Measurements from ENCODE around the gene NINJ2.
"Not testable (repeated sequence)": the region's sequence is repeated elsewhere in the genome, so short reads cannot be mapped to it uniquely, and the experiment has no call there.

NINJ2 gene

DNA sequence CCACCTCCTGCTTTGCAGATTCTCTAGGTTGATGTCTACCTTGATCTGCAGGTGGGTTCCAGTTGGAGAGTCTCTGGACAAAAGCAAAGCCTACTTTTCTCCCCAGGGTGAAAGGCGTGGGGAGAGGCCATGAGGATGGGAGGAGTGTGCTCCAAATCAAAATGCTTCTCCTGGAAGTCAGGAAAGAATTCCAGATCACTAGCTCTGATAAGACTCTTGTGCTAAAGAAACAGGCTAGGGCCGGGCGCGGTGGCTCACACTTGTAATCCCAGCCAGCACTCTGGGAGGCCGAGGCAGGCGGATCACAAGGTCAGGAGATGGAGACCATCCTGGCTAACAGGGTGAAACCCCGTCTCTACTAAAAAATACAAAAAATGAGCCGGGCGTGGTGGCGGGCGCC is 21.9 kb downstream of the NINJ2 start:
- DNase-seq (ENCODE audit: low read depth in 2 of 2): not testable (repeated sequence)

DNA sequence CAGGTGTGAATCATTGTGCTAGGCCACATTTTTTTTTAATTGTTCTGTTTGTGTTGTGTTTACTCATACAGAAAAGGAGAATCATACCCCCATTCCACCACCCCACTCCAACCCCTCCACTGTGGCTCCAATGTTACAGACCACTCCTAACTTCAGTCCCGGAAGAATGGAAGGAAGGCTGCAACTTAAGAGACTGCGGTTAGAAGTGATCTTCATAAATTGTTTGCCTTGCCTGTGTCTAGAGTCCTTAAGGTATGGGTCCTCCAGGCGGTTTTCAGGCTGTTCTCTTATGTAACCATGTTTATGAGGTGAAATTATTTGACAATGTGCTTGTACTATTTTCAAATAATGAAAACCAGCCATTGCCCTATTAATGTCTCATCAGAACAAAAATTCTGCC is 22.5 kb downstream of the NINJ2 start:
- no peak for DNase-seq (ENCODE audit: low read depth in 2 of 2)

DNA sequence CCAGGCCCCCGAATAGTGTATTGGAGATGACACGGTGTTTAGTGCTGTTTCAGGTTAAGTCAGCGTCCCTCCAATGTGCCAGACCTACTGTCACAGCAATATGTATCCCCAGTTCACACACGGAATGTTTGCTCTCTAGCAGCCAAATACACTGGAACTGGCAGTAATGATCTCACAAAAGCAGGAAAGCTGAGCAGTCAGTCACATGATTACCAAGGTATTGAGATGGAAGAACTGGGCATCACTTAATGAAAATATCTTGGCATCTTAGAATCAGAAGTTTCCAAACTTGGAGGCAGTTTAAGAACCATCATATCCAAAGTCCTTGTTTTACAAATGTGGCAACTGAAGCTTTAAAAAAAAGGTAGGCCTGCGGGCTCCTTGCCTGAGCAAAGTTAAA is 23.3 kb downstream of the NINJ2 start:
- no peak for DNase-seq (ENCODE audit: low read depth in 2 of 2)

DNA sequence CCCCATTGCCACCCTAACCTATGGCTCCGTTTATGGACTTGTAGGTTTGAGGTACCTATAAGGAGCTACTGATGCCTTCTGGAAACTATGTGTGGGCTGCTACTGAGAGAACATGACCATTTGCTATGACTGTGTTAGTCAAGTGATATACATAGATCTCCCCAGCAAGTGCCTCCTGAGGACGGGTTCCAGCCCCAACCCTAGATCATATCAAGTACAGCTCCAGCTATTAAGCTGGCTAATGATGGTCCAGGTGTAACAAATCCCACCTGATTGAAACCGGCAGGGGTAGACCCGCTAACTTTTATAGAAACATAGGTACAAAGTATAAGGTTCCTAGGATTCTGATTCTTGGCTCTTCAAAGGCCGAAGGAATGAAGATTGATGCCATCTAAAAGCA is 23.7 kb downstream of the NINJ2 start:
- no peak for DNase-seq (ENCODE audit: low read depth in 2 of 2)

DNA sequence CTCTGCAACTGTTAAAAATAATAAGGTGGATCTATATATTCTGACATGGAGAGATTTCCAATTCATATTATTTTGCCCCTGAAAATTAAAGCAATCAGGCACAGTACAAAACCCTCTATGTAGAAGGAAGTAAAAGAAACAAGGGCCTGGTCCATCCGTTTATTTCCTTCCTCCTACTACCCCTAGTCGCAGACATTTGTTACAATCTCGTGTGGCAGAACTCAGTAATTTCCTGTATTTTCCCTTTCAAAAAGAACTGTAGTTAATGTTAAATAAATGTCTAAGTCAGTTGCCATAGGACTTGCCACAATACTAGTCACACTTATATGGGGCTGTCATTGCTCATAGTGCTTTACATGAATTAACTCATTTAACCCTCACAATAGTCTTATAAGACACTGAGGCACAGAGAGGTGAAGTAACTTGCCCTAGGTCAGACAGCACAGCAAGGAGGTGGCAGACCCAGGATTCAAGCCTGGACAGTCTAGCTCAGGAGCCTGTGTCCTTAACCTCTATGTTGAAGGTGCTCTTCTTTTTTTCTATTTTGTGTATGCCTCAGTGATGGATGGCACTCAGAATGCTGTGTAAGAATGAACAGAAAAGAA is 24.2 kb downstream of the NINJ2 start:
- no peak for DNase-seq (ENCODE audit: low read depth in 2 of 2)

DNA sequence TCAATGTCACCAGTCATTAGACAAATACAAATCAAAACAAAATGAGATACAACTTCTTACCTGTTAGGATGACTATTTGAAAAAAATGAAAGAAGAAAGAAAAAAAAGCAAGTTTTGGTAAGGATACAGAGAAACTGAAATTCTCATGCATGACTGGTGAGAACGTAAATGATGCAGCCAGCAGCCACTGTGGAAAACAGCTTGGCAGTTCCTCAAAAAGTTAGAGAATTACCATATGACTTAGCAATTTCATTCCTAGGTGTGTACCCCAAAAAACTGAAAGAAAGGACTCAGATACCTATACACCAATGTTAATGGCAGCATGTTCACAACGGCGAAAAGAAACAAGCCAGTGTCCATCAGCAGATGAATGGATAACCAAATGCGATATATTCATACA is 26.6 kb downstream of the NINJ2 start:
- DNase-seq (ENCODE audit: low read depth in 2 of 2): no peak

DNA sequence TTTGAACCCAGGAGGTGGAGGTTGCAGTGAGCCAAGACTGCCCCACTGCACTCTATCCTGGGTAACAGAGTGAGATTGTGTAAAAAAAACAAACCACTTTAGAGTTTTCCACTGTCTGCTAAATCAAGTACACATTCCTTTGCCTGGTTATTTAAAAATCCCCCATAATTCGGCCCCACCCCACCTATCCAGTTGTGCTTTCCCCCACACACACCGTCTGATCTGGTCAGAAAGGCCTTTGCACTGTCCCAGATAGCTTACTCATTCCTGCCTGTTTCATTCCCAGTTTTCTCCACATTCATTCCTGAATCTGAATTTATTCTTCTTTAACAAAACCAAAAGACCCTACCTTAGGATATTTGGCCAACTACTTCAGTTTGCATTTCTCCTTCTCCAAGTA is 29.5 kb downstream of the NINJ2 start:
- no peak for DNase-seq (ENCODE audit: low read depth in 2 of 2)

DNA sequence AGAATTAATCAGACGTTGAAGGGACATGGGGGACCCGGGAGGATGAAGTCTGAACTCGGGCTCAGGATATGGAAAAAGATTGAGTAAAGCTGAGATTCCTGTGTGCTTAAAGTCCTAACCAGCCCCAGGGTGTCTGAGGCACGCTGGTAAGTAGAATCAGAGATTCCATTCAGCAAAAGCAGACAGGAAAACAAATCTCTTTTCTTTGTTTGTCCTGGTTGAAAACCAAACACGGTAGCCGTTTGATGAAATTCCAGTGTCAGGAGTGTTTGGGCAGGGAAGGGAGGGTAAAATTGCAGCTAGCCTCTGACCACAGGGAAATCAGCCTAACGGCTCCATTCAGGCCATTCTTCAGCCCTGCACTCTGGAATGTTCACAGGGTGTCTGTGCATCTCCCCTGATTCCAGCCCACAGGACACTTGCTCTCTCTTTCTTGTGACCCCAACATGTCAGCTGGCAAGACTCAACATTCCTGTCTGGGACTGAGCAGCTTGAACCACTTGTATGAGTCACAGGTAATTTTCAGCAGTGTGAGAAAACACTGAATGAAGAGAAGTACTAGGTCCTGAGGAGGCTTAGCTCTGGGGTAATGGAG is 31.0 kb downstream of the NINJ2 start:
- DNase-seq (ENCODE audit: low read depth in 2 of 2): no peak

DNA sequence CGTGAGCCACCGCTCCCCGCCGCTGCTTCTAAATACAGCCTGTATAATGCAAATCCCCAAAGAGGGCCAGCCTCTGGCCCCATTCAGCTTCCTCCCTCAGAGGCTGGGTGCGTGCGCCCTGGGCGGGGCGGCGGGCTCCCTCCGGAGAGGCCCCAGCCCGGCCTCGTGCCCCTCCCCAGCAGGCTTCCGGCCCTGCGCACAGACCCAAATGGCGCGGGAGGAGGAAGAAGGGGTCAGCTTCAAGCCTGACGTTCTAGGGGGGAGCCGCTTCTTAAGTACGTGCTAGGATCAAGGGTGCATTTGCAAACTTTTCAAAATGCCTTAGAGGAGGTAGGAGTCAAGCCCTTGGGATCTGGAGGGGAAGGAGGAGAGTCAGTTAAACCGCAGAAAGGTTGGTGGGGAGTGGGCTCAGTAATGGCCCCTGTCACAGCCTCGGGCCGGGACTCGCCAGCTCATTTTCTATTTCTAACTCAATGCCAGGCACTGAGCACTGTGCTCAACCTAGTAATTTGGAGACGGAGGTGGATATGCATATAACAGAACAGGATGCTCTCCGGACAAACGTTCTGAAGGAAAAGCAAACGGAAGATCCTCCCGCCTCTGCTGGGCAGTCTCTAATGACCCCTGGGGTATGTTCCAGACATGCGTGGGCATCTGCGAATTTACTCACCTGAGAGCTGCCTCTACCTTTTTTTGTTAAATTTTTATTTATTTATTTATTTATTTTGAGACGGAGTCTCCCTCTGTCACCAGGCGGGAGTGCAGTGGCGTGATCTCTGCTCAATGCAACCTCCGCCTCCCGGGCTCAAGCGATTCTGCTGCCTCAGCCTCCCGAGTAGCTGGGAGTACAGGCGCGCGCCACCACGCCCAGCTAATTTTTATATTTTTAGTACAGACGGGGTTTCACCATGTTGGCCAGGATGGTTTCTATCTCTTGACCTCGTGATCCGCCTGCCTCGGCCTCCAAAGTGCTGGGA is 32.3 kb downstream of the NINJ2 start:
- peak; percentile 35 to 38 for DNase-seq (ENCODE audit: low read depth in 2 of 2)

DNA sequence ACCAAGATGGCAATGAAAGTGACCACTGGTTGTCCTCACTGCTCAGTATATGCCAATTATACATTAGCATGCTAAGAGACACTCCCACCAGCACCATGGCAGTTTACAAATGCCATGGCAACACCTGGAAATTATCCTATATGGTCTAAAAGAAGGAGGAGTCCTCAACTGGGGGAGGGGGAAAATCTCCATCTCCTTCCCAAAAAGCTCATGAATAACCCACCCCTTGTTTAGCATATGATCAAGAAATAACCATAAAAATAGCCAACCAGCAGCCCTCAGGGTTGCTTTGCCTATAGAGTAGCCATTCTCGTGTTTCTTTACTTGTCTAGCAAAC is 34.5 kb downstream of the NINJ2 start:
- DNase-seq (ENCODE audit: low read depth in 2 of 2): not testable (repeated sequence)

DNA sequence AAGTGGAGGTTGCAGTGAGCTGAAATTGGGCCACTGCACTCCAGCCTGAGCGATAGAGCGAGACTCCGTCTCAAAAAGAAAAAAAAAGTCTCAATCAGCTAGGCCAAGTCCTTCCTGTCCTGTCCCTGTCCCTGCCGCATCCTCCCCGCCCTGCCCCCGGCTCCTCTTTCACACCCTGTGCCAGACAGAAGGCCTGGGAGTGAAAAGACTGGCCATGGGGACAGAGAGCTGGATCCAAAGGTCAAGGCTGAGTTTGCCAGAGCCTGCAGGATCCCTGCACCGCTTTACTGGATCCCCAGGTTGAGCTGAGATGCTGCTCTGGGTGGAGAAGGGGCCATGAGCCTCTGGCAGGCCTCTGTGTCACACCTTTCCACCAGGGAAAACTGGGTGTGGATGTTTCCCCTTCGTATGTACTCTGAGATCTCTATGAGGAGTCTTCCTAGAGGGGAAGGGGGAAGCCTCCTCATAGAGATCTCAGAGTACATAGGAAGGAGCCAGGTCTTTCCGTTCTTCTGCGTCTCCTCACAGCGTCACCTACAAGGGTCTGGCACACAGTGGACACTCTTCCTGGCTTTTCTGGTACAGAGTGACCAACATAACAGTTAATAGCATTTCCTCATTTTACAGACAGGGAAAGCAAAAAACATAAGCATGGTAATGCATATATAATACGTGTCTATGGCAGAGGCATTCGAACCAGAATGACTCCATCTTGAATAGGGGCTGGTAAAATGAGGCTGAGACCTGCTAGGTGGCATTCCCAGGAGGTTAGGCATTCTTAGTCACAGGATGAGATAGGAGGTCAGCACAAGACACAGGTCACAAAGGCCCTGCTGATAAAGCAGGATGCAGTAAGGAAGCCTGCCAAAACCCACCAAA is 35.1 kb downstream of the NINJ2 start:
- no peak for DNase-seq (ENCODE audit: low read depth in 2 of 2)

DNA sequence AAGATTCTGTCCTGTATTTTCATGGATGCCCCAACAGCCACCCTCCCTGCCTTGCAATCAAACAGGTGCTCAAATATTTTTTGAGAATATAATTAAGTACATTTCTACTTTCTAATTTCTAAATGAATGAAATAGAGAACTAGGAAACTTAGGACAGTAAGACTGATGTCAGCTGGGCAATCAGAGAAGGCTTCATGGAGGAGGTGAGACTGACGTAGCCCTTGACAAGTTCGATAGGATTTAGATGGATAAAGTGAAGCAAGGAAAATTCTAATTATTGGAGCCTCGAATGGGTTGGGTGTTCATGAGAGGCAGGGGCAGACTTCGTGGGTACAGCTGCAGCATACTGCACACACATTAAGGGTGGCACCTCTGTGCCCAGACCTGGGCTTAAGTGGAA is 36.0 kb downstream of the NINJ2 start:
- no peak for DNase-seq (ENCODE audit: low read depth in 2 of 2)

DNA sequence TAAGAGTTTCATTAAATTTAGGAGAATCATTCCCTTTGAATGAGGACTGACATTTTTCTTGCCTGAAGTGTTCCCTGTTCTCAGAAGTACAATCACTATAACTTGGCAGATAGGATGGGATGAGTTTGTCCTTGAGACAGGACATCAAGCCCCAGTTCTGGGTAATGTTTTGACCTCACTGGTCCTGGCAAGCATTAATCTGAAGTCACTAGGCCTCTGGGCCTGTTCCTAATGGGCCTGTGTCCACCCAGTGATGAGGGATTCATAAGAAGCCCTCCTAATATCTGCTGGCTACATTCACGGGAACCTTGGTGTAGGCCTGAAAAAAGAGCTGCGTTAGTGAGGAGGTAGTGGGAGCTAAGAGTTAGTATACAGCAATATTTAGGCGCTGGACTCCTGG is 37.2 kb downstream of the NINJ2 start:
- no peak for DNase-seq (ENCODE audit: low read depth in 2 of 2)

DNA sequence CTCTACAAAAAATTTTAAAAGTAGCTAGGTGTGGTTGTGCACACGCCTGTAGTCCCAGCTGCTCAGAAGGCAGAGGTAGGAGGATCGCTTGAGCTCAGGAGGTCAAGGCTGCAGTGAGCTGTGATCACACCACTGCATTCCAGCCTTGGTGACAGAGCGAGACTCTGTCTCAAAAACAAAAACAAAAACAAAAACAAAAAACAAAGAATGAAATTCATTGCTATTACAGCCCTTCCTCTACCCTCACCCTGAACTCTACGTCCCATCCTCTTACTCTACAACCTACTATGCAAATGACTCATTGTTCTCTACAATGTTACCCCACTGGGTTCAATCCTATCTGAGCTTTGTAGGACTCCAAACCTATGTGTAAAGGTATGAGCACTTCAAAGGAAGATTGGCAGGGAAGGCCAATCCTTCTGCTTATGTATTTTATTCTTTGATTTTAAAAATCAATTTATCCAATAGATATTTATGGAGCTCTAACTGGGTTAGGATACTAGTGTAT is 39.3 kb downstream of the NINJ2 start:
- no peak for DNase-seq (ENCODE audit: low read depth in 2 of 2)

DNA sequence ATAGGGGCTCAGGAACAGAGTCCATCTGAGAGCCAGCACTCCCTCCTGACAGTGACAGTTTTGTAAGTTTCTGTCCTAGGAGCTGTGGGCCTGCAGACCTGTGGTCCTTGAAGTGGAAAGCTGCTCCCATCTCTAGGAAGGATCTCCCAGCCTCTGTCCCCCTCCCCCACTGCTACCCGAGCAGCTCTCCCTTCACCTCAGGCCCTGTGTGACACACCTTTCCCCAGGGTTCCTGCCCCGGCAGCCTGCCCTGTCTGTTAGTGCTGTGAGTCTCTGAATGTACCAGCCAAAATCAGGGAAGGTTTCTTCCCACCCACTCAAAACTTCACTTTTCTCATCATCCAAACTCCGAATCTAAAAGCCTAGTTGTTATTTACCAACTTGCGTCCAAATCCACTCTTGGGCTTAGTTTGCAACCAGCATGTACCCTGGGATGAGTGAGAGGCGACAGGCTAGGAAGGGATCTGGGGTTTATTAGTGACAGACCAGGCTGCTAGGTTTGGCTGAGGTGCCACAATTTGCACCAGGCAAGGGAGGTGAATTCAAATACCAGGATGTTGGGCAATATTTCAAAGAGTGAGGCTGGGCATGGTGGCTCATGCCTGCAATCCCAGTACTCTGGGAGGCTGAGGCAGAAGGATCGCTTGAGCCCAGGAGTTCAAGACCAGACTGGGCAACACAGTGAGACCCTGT is 39.9 kb downstream of the NINJ2 start:
- DNase-seq (ENCODE audit: low read depth in 2 of 2): no peak

DNA sequence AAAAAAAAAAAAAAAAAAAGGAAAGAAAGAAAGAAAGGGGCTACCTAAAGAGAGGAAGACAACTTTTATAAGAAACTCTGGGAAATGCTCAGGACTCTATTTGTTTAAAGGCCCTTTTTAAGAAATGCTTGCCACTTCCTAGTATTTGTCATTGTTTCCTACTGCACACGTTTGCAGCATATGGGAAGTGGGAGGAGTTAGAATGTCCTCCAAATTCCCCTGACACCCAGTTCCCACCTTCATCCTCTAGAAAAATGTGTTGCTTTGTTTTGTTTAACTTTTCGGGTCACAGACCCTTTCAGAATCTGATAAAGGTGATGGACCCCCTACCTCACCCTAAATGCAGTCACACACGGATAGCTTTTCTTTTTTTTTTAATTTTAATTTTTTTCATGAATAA is 40.8 kb downstream of the NINJ2 start:
- no peak for DNase-seq (ENCODE audit: low read depth in 2 of 2)

DNA sequence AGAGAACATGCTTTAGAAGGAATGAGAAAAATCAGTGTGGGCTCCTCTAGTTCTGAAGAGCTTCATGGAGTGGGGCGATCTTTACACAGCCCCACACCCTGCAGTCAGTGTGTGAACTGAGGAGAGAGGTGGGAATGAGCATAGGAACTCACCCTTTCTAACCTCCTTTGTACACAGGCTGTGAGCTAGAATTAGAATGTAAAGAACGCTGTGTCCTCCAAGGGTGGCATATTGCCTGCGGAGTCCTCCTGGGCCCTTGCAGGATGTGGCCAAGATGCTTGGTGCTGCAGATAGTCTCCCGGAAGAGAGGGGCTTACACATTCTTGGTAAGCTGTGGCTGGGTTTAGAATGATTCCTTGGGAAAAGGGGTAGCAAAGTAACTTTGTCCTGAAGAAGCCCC is 43.9 kb downstream of the NINJ2 start:
- DNase-seq (ENCODE audit: low read depth in 2 of 2): no peak

DNA sequence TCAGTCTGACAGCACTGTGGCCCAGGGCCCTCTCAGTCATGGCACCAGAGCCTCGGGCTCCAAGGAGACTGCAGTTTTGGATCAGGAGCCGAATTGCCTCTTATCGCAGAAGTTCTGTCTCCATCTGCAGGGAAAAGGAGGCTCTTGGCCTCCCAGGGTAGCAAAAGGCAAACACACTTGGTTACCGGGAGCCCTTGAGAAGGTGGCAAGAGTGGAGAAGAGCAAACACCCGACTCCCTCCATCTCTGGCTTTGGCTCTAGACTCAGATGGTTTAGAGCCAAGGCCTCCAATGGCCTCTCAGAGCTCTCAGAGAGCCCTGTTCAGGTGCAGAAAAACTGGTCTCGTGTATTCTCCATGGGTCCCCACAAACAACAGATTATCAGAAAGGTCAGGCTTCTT is 44.6 kb downstream of the NINJ2 start:
- no peak for DNase-seq (ENCODE audit: low read depth in 2 of 2)

DNA sequence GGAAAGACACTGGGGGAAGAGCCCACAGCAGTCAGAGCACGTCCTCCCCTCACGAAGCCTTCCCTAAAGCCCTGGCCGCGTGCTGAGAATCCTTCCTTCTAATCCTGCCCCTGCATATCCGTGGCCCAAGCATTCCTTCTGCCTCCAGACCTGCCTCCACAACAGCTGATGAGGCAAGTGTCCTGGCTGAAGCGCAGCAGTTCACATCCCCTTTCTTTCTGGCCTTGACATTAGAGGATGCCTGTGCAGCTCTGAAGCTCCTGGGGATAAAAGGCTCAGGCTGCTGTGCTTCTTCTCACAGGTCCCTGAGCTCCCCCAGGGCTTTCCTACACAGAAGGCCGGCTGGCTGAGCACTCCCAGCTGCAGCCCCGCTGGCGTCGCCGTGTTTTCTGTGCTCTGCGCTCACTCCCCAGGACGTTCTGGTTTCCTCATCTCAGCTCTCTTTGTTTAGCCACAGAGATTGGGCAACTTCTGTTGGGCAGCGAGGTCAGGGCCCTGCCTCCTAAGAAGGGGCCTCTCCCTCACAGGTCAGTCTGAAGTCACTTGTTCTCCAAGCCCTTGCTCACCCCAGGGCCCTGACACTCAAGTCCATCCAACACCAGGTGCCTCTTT is 45.8 kb downstream of the NINJ2 start:
- no peak for DNase-seq (ENCODE audit: low read depth in 2 of 2)

DNA sequence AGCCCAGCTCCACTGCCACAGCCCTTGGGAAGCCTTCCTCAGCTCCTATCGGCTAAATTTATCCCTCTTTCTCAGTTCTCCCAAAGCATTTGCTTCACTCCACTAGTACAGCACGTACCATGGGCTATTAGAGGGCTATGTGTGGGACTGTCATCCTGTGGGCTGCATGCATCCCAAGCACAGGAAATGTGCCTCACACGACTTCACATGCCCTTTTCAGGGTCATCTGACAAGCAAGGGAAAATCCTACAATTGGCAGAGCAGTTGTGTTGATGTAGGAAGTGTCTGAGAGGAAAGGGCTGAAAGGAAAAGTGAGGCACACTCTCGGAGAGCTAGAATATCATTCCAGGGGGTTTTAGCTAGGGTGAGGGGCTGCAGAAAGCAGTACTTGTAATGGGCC is 47.6 kb downstream of the NINJ2 start:
- DNase-seq (ENCODE audit: low read depth in 2 of 2): no peak
